GM06990 (cell line): Measurements from ENCODE around the gene UNC50.
"Not testable (repeated sequence)": the region's sequence is repeated elsewhere in the genome, so short reads cannot be mapped to it uniquely, and the experiment has no call there.

Experiments
- DNase-seq: peaks from one replicate; pipeline ENCODE4 v3.0.0-alpha.2; 2011; ENCODE audit not compliant: insufficient read length; ENCODE audit errors: extremely low read depth
- H3K27me3 ChIP-seq: replicated peaks from 2 replicates; pipeline ENCODE4 v1.6.0; 2011; ENCODE audit warnings: low read length; ENCODE audit not compliant: control insufficient read depth, insufficient read depth
- H3K36me3 ChIP-seq: 2 replicates; pipeline ENCODE4 v1.5.1; 2011; ENCODE audit warnings: low read length; ENCODE audit not compliant: control insufficient read depth, insufficient read depth
- H3K4me3 ChIP-seq: replicated peaks from 2 replicates; pipeline ENCODE4 v1.5.1; 2011; ENCODE audit warnings: low read depth, mild to moderate bottlenecking, control low read depth, low read length
- TF ChIP-seq, protein P1 (sequence below): IDR thresholded peaks from 2 replicates; pipeline ENCODE4 v1.5.1; 2011; ENCODE audit warnings: low read length, control low read depth, mild to moderate bottlenecking, inconsistent platforms; ENCODE audit not compliant: insufficient read depth, poor library complexity, severe bottlenecking

The UNC50 gene

DNA sequence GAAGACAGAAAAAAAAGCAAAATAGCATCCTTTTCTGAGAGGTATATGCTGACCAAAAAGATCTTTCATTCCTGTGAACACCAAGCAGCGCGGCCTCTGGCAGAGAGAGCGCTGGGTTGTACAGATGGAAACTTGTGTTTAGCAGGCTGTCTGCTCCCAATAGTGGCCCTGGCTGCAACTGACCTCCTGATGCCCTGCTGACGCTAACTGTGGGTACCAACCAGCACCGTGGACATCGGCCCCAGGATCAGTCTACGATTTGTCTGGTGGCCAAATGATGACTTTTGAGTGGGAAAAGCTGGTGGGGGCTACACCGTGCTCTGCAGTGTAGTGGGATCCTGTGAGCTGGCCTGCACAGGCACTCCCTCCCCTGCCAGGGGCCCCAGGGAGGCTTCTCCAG is 15.8 kb upstream of the UNC50 start:
- Histone ChIP-seq H3K27me3 (no peaks in the 10 kb centered on the region), H3K36me3 (peaks cover 13% of the 10 kb centered on the region), H3K4me3 (no peak overlapping the region)
- TF ChIP-seq, protein P1, sequence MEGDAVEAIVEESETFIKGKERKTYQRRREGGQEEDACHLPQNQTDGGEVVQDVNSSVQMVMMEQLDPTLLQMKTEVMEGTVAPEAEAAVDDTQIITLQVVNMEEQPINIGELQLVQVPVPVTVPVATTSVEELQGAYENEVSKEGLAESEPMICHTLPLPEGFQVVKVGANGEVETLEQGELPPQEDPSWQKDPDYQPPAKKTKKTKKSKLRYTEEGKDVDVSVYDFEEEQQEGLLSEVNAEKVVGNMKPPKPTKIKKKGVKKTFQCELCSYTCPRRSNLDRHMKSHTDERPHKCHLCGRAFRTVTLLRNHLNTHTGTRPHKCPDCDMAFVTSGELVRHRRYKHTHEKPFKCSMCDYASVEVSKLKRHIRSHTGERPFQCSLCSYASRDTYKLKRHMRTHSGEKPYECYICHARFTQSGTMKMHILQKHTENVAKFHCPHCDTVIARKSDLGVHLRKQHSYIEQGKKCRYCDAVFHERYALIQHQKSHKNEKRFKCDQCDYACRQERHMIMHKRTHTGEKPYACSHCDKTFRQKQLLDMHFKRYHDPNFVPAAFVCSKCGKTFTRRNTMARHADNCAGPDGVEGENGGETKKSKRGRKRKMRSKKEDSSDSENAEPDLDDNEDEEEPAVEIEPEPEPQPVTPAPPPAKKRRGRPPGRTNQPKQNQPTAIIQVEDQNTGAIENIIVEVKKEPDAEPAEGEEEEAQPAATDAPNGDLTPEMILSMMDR = no peak
- no peak for DNase-seq

DNA sequence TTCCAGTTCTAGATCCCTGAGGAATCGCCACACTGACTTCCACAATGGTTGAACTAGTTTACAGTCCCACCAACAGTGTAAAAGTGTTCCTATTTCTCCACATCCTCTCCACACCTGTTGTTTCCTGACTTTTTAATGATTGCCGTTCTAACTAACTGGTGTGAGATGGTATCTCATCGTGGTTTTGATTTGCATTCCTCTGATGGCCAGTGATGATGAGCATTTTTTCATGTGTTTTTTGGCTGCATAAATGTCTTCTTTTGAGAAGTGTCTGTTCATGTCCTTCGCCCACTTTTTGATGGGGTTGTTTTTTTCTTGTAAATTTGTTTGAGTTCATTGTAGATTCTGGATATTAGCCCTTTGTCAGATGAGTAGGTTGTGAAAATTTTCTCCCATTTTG is 13.7 kb upstream of the UNC50 start:
- not testable (repeated sequence) for H3K4me3 ChIP-seq, H3K27me3 ChIP-seq, DNase-seq
- H3K36me3 ChIP-seq = peaks cover 14% of the 10 kb centered on the region

DNA sequence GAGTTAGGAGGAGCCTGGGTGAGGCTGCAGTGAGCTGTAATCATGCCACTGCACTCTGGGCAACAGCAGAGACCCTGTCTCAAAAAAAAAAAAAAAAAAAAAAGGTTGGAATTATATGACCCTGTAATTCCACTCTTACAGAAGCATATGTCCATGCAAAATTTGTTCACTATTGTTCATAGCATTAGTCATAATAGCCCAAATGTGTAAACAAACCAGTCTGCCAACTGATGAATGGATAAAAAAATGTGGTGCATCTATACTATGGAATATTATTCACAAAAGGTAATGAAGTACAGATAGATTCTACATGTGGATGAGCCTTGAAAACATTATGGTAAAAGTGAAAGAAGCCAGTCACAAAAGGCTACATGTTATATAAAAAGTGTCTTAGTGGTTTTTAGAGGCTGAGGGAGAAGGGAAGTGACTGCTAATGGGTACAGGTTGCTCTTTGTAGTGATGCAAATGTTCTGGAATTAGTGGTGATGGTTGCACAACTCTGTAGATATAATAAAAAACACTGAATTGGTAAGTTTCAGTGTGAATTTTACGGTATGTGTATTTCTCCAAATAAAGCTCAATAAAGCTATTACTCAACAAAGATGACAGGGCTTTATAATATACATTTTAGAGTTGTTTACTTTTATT is 9.5 kb upstream of the UNC50 start:
- Histone ChIP-seq H3K27me3 (no peaks in the 10 kb centered on the region), H3K4me3 (no peak overlapping the region), H3K36me3 (peaks cover 9% of the 10 kb centered on the region)
- DNase-seq = no peak
- TF ChIP-seq, protein P1 = no peak

DNA sequence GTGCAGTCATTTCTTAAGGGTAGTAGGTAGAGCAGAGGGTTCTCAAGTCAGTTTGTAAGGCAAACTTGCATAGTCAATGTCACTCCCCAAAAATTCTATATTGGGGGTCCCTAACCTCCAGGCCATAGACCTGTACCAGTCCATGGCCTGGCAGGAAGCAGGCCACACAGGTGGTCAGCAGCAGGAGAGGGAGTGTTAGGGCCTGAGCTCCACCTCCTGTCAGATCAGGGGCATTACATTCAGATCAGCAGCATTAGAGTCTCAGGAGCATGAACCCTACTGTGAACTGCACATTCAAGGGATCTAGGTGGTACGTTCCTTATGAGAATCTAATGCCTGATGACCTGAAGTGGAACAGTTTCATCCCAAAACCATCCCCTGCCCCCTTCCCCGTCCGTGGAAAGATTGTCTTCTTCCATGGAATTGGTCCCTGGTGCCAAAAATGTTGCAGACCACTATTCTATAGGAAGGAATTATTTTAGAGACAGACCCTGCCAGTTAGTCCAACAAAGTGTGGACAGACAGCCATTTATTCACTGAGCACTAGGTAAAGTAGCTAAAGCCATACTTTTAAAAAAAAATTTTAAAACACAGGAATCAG is 6.8 kb upstream of the UNC50 start:
- Histone ChIP-seq H3K27me3 (no peaks in the 10 kb centered on the region), H3K4me3 (no peak overlapping the region), H3K36me3 (peaks cover 9% of the 10 kb centered on the region)
- TF ChIP-seq, protein P1 = peak; percentile 76
- DNase-seq = no peak

DNA sequence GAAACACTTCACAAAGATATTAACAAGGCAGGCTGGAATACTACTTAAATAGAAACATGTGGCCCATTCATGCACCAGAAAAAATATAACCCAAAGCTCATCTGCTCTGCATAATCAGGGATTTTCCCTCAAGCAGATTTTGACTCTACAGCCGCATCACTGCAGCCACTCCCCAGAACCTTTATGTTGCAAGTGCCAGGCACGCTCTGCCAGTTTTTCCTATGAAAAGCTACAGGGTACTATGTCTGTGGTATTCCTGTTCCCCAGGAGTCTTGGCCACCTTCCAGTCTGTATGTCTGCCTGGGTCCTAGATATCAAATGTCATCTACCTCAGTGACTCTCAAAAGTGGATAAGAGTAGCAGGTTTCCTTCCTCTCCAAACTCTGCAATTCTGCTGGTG is 3.8 kb upstream of the UNC50 start:
- H3K4me3 ChIP-seq = no peak overlapping the region
- TF ChIP-seq, protein P1 = no peak
- H3K27me3 ChIP-seq = no peaks in the 10 kb centered on the region
- DNase-seq = no peak
- peaks cover 8% of the 10 kb centered on the region for H3K36me3 ChIP-seq

DNA sequence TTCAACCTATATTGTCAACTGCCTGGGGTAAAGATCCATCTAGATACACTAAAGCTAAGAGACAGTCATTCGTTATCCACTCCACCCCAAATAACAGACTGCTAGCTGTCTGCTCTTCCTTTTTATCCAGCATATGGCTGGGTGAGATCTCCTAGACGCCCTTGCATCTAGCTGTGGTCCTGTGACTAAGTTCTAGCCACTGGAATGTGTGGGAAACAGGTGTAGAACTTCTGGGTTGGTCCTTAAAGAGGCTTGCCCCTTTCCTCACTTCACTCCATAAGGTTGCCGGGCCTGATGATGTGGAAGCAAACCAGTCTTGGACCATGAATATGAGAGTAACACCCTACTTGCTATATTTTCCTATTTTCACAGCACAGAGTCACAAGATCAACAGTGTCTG is 3.3 kb upstream of the UNC50 start:
- Histone ChIP-seq H3K36me3 (peaks cover 4% of the 10 kb centered on the region), H3K4me3 (no peak overlapping the region), H3K27me3 (no peaks in the 10 kb centered on the region)
- DNase-seq = no peak
- TF ChIP-seq, protein P1 = no peak
